GM23248 (cell line): ENCODE measurements around the gene SLC49A4. TPM values are rescaled to one million over a fixed set of nuclear protein-coding genes. Genes with fewer than 3 reads are reported as not detected.

Experiments used
- DNase-seq: peaks from one replicate; pipeline ENCODE4 v3.0.0-alpha.2; 2015
- H2AFZ ChIP-seq: fragments of 200-600 bp; sonication (generic); 2 replicates; pipeline ENCODE4 v1.6.1; 2016; ENCODE audit warnings: antibody characterized with exemption
- H3F3A ChIP-seq: fragments of 200-600 bp; sonication (generic); 2 replicates; pipeline ENCODE4 v1.6.1; 2016; ENCODE audit warnings: mild to moderate bottlenecking, antibody characterized with exemption, mixed run types; ENCODE audit not compliant: insufficient read depth
- H3K27ac ChIP-seq: fragments of 200-600 bp; sonication (generic); 2 replicates; pipeline ENCODE4 v1.5.1; 2016; ENCODE audit warnings: mild to moderate bottlenecking
- H3K27me3 ChIP-seq: fragments of 200-600 bp; sonication (generic); replicated peaks from 2 replicates; pipeline ENCODE4 v1.6.1; 2016; ENCODE audit warnings: mild to moderate bottlenecking; ENCODE audit not compliant: insufficient read depth
- H3K36me3 ChIP-seq: fragments of 200-600 bp; sonication (generic); 2 replicates; pipeline ENCODE4 v1.6.1; 2016; ENCODE audit warnings: low read depth, mild to moderate bottlenecking
- H3K4me1 ChIP-seq: fragments of 200-600 bp; sonication (generic); 2 replicates; pipeline ENCODE4 v1.6.1; 2016; ENCODE audit warnings: mild to moderate bottlenecking; ENCODE audit not compliant: insufficient read depth
- H3K4me2 ChIP-seq: fragments of 200-600 bp; sonication (generic); one replicate; pipeline ENCODE4 v1.6.1; 2016; ENCODE audit warnings: mild to moderate bottlenecking; ENCODE audit not compliant: unreplicated experiment
- H3K4me3 ChIP-seq: fragments of 200-600 bp; sonication (generic); 2 replicates; pipeline ENCODE4 v1.5.1; 2016; ENCODE audit warnings: mild to moderate bottlenecking
- H3K79me2 ChIP-seq: fragments of 200-600 bp; sonication (generic); 2 replicates; pipeline ENCODE4 v1.6.1; 2016; ENCODE audit warnings: mild to moderate bottlenecking; ENCODE audit not compliant: insufficient read depth
- H3K9ac ChIP-seq: fragments of 200-600 bp; sonication (generic); 2 replicates; pipeline ENCODE4 v1.6.1; 2016; ENCODE audit warnings: mild to moderate bottlenecking
- H3K9me2 ChIP-seq: fragments of 200-600 bp; sonication (generic); 2 replicates; pipeline ENCODE4 v1.6.1; 2016; ENCODE audit warnings: mixed run types, mild to moderate bottlenecking, moderate library complexity; ENCODE audit not compliant: insufficient read depth
- H3K9me3 ChIP-seq: fragments of 200-600 bp; sonication (generic); one replicate; pipeline ENCODE4 v1.6.1; 2017; ENCODE audit warnings: low read depth
- H4K20me1 ChIP-seq: fragments of 200-600 bp; sonication (generic); 2 replicates; pipeline ENCODE4 v1.6.0; 2016; ENCODE audit not compliant: insufficient read depth
- EZH2 ChIP-seq: fragments of 200-600 bp; sonication (generic); IDR thresholded peaks from 2 replicates; pipeline ENCODE4 v1.6.1; 2018; ENCODE audit warnings: antibody characterized with exemption, mild to moderate bottlenecking; ENCODE audit not compliant: insufficient read depth, poor library complexity, severe bottlenecking
- EZH2phosphoT487 ChIP-seq: fragments of 200-600 bp; sonication (generic); IDR thresholded peaks from 2 replicates; pipeline ENCODE4 v1.6.1; 2018; ENCODE audit warnings: antibody characterized with exemption, moderate library complexity, mild to moderate bottlenecking, low read depth; ENCODE audit not compliant: insufficient read depth
- WGBS, 2 experiments: methylation state at CpG; one replicate each; pipeline ENCODE4 v1.1.6; 2015 to 2017; ENCODE audit warnings: low lambda C conversion rate in 2 of 2, low coverage in 1 of 2; ENCODE audit errors: missing lambda C conversion rate in 2 of 2; 5-methylcytosine and 5-hydroxymethylcytosine counted together
- in situ Hi-C: fragments of 300-500 bp; cut with MboI; formaldehyde crosslinking; loops from 2 replicates; pipeline ENCODE4 v1.15.0; 2020
- polyA plus RNA-seq: library from polyadenylated mRNA; unstranded; fragments of >200 nt; fragmentation: Nextera tagmentation; extraction: Ambion mirVana; gene quantifications from 2 replicates; pipeline ENCODE4 v1.2.1, GENCODE V29; 2016
- total RNA-seq: library from RNA; depleted of rRNA; stranded (reverse); fragments of >200 nt; shearing (Covaris generic); gene quantifications from 2 replicates; pipeline ENCODE4 v1.2.3, GENCODE V29; 2014

Gene SLC49A4
- total and polyA plus RNA-seq, 2 experiments from 2014 or later: 13.3 to 24.6 TPM

DNA sequence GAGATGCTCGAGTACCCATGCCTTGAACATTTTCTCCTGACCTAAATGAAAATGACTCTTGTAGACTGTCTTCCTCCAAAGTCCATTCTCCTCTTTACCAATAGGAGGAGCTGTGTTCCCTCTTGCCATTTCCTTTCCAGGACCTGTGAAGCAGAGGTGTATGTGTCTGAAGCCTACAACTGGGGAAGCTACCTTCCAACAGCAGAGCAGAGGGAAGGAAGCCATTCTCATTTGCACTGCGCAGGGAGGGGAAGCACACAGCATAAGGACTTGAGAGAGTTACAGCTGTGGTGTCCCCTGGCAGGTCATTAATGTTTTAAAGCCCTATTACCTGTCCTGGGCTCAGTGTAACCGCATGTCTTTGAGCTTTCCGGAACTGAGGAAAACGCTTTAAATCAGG is 39.9 kb upstream of the SLC49A4 start:
- Histone ChIP-seq H3K4me2 (no peak overlapping the region), H3K9me2 (no peaks in the 10 kb centered on the region), H3K27ac (no peak overlapping the region), H3K79me2 (no peaks in the 10 kb centered on the region), H3K36me3 (no peaks in the 10 kb centered on the region), H3K9ac (no peak overlapping the region), H4K20me1 (no peaks in the 10 kb centered on the region), H3K9me3 (no peaks in the 10 kb centered on the region), H3K4me3 (no peak overlapping the region), H2AFZ (no peak overlapping the region), H3K27me3 (no peaks in the 10 kb centered on the region), H3F3A (no peaks in the 10 kb centered on the region; the same call in 1 of the 2 replicates), H3K4me1 (peaks cover 8% of the 10 kb centered on the region; the same call in 1 of the 2 replicates)
- in situ Hi-C loops: no loop called here
- DNase-seq: peak; percentile 60
- TF ChIP-seq EZH2 (no peak), EZH2phosphoT487 (no peak)
- 78 to 79% methylated on average over 5 of the region's 5 CpGs for WGBS, 2 experiments

DNA sequence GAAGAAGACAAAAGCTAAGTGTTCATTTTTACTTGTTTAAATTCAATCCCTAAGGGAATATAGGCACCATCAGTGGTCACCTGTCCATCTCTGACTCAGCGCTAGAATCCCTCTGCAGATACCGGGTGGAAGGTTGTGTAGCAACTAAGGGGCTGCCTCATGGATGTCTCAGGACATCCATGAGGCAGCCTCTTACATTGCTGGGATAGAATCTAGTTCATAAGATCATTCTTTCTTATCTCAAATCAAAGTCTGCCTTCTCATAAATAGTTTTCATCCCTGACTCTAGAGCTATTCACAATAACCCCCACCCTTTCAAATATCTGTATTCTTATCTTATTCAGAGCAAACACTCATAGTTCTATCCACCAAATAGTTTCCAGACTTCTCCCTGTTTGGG is 39.4 kb upstream of the SLC49A4 start:
- WGBS, 2 experiments: 97 to 98% methylated on average over 2 of the region's 2 CpGs
- H3K4me3 ChIP-seq: no peak overlapping the region
- DNase-seq: no peak
- H3K4me2 ChIP-seq: no peak overlapping the region
- no peaks in the 10 kb centered on the region for H3K79me2 ChIP-seq
- no peak for TF ChIP-seq EZH2
- no peak for TF ChIP-seq EZH2phosphoT487
- H2AFZ ChIP-seq: no peak overlapping the region
- no peaks in the 10 kb centered on the region; the same call in 1 of the 2 replicates for H3F3A ChIP-seq
- H3K27ac ChIP-seq: no peak overlapping the region
- no peaks in the 10 kb centered on the region for H3K9me2 ChIP-seq
- H3K9me3 ChIP-seq: no peaks in the 10 kb centered on the region
- H3K9ac ChIP-seq: no peak overlapping the region
- in situ Hi-C loops: no loop called here
- no peaks in the 10 kb centered on the region for H4K20me1 ChIP-seq
- H3K27me3 ChIP-seq: no peaks in the 10 kb centered on the region
- H3K4me1 ChIP-seq: peaks cover 10% of the 10 kb centered on the region; the same call in 1 of the 2 replicates
- H3K36me3 ChIP-seq: no peaks in the 10 kb centered on the region

DNA sequence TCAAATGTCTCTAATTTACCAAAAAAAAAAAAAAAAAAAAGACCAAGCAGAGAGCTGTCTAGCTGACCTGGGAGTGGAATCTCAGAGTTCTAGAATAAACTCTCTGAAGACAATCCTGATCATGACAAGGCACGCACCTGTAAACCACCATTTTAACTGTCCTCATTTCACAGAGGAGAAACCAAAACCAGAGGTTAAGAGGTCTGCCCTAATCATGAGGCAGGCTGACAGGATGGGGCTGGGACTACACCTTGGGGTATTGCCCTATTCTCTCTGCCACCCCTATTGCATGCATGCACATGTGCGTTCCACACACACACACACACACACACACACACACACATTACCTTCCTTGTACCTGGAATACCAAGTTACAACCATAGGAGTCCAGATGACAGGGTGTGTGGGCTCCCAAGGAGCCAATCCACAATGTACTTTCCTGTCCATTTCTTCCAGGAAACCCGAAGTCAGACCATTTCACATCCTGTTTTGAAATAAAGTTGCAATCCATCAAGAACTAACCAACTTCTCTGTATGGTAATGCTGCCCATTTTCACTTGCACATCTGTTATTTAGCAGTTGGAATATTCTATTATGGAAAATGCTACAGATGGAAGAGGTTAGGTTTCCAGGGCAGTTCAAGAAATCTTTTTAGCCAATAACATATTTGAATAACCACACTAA is 35.9 kb upstream of the SLC49A4 start:
- H3K4me2 ChIP-seq: peak overlapping the region; percentile 36
- no peak for DNase-seq
- 65 to 68% methylated on average over 3 of the region's 3 CpGs for whole genome bisulfite sequencing, 2 experiments

DNA sequence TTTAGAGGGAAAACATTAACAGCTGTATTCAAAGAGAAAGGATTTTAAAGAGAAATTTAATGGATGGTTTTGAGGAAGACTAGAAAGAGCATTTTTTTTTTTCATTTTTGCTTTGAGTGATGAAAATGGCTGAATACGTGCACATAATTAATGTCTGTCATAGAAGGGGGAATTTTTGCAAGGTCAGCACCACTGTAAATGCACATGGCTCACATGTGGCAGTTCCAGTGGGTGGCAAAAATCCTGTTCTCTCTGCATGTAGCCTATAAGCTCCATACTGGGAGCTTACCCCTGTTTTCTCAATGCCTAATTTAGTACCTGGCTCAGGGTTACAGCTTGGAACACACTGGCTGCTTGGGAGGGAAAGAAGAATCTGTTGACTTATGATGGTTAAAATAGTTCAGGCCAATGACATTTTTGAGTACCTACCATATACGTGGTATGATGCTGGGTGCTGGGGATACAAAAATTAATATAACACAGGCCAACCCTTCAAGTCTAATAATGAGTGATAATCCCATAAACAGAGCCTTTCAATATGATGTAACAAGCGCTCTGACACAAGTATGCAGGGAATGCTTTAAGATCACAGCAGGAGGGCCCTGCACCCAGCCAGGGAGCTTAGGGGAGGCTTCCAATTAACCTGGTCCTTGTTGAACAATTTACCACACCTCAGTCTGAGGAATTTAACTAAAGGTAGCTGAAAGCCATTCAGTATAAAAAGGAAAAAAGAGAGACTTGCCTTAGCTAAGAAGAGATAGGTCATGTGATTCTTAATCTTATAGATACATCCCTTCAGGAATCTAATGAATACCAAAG is 34.2 kb upstream of the SLC49A4 start:
- H3K4me1 ChIP-seq: peaks cover 10% of the 10 kb centered on the region; the same call in 1 of the 2 replicates
- H3K27ac ChIP-seq: no peak overlapping the region
- no peak overlapping the region for H2AFZ ChIP-seq
- H3K79me2 ChIP-seq: no peaks in the 10 kb centered on the region
- no peaks in the 10 kb centered on the region for H3K9me3 ChIP-seq
- WGBS, 2 experiments: 85 to 90% methylated on average over 3 of the region's 3 CpGs
- no peak for TF ChIP-seq EZH2
- TF ChIP-seq EZH2phosphoT487: no peak
- no peaks in the 10 kb centered on the region; the same call in 1 of the 2 replicates for H3F3A ChIP-seq
- no peaks in the 10 kb centered on the region for H3K27me3 ChIP-seq
- no peak overlapping the region for H3K4me2 ChIP-seq
- in situ Hi-C loops: no loop called here
- no peak overlapping the region for H3K4me3 ChIP-seq
- no peak for DNase-seq
- no peaks in the 10 kb centered on the region for H3K36me3 ChIP-seq
- no peaks in the 10 kb centered on the region for H4K20me1 ChIP-seq
- no peak overlapping the region for H3K9ac ChIP-seq
- H3K9me2 ChIP-seq: no peaks in the 10 kb centered on the region

More for the DNA sequence above, 35.9 kb upstream of the SLC49A4 start:
- H2AFZ ChIP-seq: peak overlapping the region; percentile 48; the same call in 1 of the 2 replicates
- H3K9me2 ChIP-seq: no peaks in the 10 kb centered on the region
- H3K9ac ChIP-seq: 0 out of 2 replicates have a peak overlapping the region, but pooled peaks have one; percentile 11
- H3K9me3 ChIP-seq: no peaks in the 10 kb centered on the region
- H4K20me1 ChIP-seq: no peaks in the 10 kb centered on the region
- in situ Hi-C loops: no loop called here
- H3K4me1 ChIP-seq: peaks cover 10% of the 10 kb centered on the region; the same call in 1 of the 2 replicates
- no peak overlapping the region for H3K4me3 ChIP-seq
- TF ChIP-seq EZH2phosphoT487 (no peak), EZH2 (no peak)
- H3K27ac ChIP-seq: no peak overlapping the region
- no peaks in the 10 kb centered on the region for H3K27me3 ChIP-seq
- H3K36me3 ChIP-seq: no peaks in the 10 kb centered on the region
- H3K79me2 ChIP-seq: no peaks in the 10 kb centered on the region
- H3F3A ChIP-seq: no peaks in the 10 kb centered on the region; the same call in 1 of the 2 replicates
